Sciatic nerve (tissue), 2 donors: Measurements from ENCODE around the gene ZNF469. TPM values are rescaled to one million over a fixed set of nuclear protein-coding genes. Genes with fewer than 3 reads are reported as not detected.

ENCODE experiments used
- ATAC-seq: fragments of 200-7000 bp; cut with Tn5 transposase; one replicate; pipeline ENCODE4 v1.9.1; 2020; ENCODE audit warnings: mild to moderate bottlenecking, moderate library complexity
- DNase-seq: peaks from one replicate; pipeline ENCODE4 v3.0.0-alpha.2; 2020; ENCODE audit warnings: low spot score
- intact Hi-C: fragments of 100-400 bp; cut with DNase I; formaldehyde crosslinking; loops from one replicate; pipeline ENCODE4 v1.14.2; 2022
- total RNA-seq: library from RNA; stranded (reverse); fragmentation: NEBNext Ultra II Directional; extraction: Animal tissue kit (Norgen Biotek cat#: 25700); gene quantifications from one replicate; pipeline ENCODE4 v1.2.1, GENCODE V29; 2021
- donor health status: DM: no; HTN: no; CAD: no.
- donor health status: DM: no; HTN: no; CAD: no.

ZNF469 gene
- total RNA-seq, 1 donor from 2014 or later, result 2.9 TPM

- ATAC-seq, result no peak
- DNase-seq, result peak; percentile 47
- intact Hi-C loops, result no loop called here
Measured at GRCh38 chr16:88375236-88375975, 7.4 kb upstream of the ZNF469 start.

GRCh38 chr16:88375996-88376834, 6.5 kb upstream of the ZNF469 start:
- peak; percentile 52 for ATAC-seq
- intact Hi-C loops, result no loop called here
- peak; percentile 60 for DNase-seq

- DNase-seq, result peak; percentile 62
- intact Hi-C loops, result no loop called here
- ATAC-seq, result peak; percentile 40
Measured at GRCh38 chr16:88376835-88377726, 5.7 kb upstream of the ZNF469 start.

GRCh38 chr16:88377961-88378360, 4.8 kb upstream of the ZNF469 start:
- intact Hi-C loops, result no loop called here
- ATAC-seq (no peak), DNase-seq (peak; percentile 48)

- intact Hi-C loops, result no loop called here
- ATAC-seq (no peak), DNase-seq (peak; percentile 47)
Measured at GRCh38 chr16:88378401-88378800, 4.4 kb upstream of the ZNF469 start.

- DNase-seq (peak; percentile 50), ATAC-seq (no peak)
- intact Hi-C loops, result no loop called here
Measured at GRCh38 chr16:88378836-88379693, 3.7 kb upstream of the ZNF469 start.

- peak; percentile 42 for DNase-seq
- ATAC-seq, result no peak
- intact Hi-C loops, result no loop called here
Measured at GRCh38 chr16:88379694-88380040, 3.1 kb upstream of the ZNF469 start.

- ATAC-seq, result no peak
- peak; percentile 17 for DNase-seq
- intact Hi-C loops, result no loop called here
Measured at GRCh38 chr16:88380099-88380498, 2.7 kb upstream of the ZNF469 start.

GRCh38 chr16:88380619-88381018, 2.1 kb upstream of the ZNF469 start:
- intact Hi-C loops, result no loop called here
- ATAC-seq, result no peak
- DNase-seq, result peak; percentile 40

- intact Hi-C loops, result no loop called here
- no peak for ATAC-seq
- DNase-seq, result peak; percentile 55
Measured at GRCh38 chr16:88381820-88382451, 823 bp upstream of the ZNF469 start.

- intact Hi-C loops, result no loop called here
- DNase-seq (peak; percentile 67), ATAC-seq (peak; percentile 31)
Measured at GRCh38 chr16:88383401-88384221, 852 bp downstream of the ZNF469 start.

- ATAC-seq (no peak), DNase-seq (peak; percentile 43)
- intact Hi-C loops, result no loop called here
Measured at GRCh38 chr16:88384222-88385111, 1.7 kb downstream of the ZNF469 start.

- intact Hi-C loops, result no loop called here
- ATAC-seq, result no peak
- DNase-seq, result no peak
Measured at GRCh38 chr16:88385112-88385594, 2.4 kb downstream of the ZNF469 start.

- no peak for DNase-seq
Measured at GRCh38 chr16:88385831-88386815, 3.4 kb downstream of the ZNF469 start.

GRCh38 chr16:88387180-88387765, 4.5 kb downstream of the ZNF469 start:
- ATAC-seq (peak; percentile 64), DNase-seq (no peak)
- intact Hi-C loops, result no loop called here

More at GRCh38 chr16:88385831-88386815, 3.4 kb downstream of the ZNF469 start:
- no peak for ATAC-seq
- intact Hi-C loops, result no loop called here
